Stimulated activated CD4-positive, alpha-beta T cell treated with anti-CD3 and anti-CD28 coated beads, Interleukin-2, amount 100 ng/mL, for 48 hours (primary cell): ENCODE data around the gene SSR4.

Experiments
- DNase-seq, 2 donors: peaks; one replicate each; pipeline ENCODE4 v3.0.0-alpha.2; 2020

SSR4 gene

GRCh38 chrX:153769865-153770600 is 24.4 kb upstream of the SSR4 start:
- DNase-seq = no peak

GRCh38 chrX:153770601-153771414 is 23.7 kb upstream of the SSR4 start:
- no peak for DNase-seq

GRCh38 chrX:153771415-153772315 is 22.8 kb upstream of the SSR4 start:
- no peak for DNase-seq

GRCh38 chrX:153772316-153773217 is 21.9 kb upstream of the SSR4 start:
- no peak for DNase-seq

- DNase-seq = no peak
Measured at GRCh38 chrX:153773218-153773611, 21.3 kb upstream of the SSR4 start.

GRCh38 chrX:153773741-153774575 is 20.5 kb upstream of the SSR4 start:
- no peak for DNase-seq

- no peak for DNase-seq
Measured at GRCh38 chrX:153774576-153775292, 19.7 kb upstream of the SSR4 start.

- no peak for DNase-seq
Measured at GRCh38 chrX:153775293-153776119, 19.0 kb upstream of the SSR4 start.

GRCh38 chrX:153776120-153776599 is 18.3 kb upstream of the SSR4 start:
- no peak for DNase-seq

- no peak for DNase-seq
Measured at GRCh38 chrX:153776611-153777045, 17.8 kb upstream of the SSR4 start.

- no peak for DNase-seq
Measured at GRCh38 chrX:153777261-153778090, 17.0 kb upstream of the SSR4 start.

- DNase-seq = no peak
Measured at GRCh38 chrX:153778181-153778580, 16.3 kb upstream of the SSR4 start.

- DNase-seq = no peak
Measured at GRCh38 chrX:153778684-153779101, 15.8 kb upstream of the SSR4 start.

- no peak for DNase-seq
Measured at GRCh38 chrX:153779891-153780677, 14.4 kb upstream of the SSR4 start.

GRCh38 chrX:153780678-153781427 is 13.6 kb upstream of the SSR4 start, which contains the start of gene SRPK3:
SRPK3 (plus strand) TSS chrX:153781041; CDS start chrX:153781087, 46 bp downstream.
- no peak for DNase-seq

GRCh38 chrX:153781428-153782047 is 12.9 kb upstream of the SSR4 start:
- no peak for DNase-seq
